Mesothelial cell of epicardium (in vitro differentiated cells): ENCODE data around the gene HEPH. TPM values are rescaled to one million over a fixed set of nuclear protein-coding genes. Genes with fewer than 3 reads are reported as not detected.
"Not testable (repeated sequence)": the region's sequence is repeated elsewhere in the genome, so short reads cannot be mapped to it uniquely, and the experiment has no call there.

ENCODE experiments used
- DNase-seq, 2 experiments: peaks; one replicate each; pipeline ENCODE4 v3.0.0; 2021; ENCODE audit warnings: low spot score in 2 of 2; ENCODE audit not compliant: unreplicated experiment in 2 of 2
- H3K27ac Mint-ChIP-seq: 2 replicates; pipeline ENCODE4 v1.8.0; 2021; ENCODE audit warnings: mixed read lengths
- H3K27me3 Mint-ChIP-seq: 2 replicates; pipeline ENCODE4 v1.8.0; 2021; ENCODE audit warnings: low read depth, mixed read lengths
- H3K36me3 Mint-ChIP-seq: 2 replicates; pipeline ENCODE4 v1.8.0; 2021; ENCODE audit warnings: mixed read lengths
- H3K4me1 Mint-ChIP-seq: 2 replicates; pipeline ENCODE4 v1.8.0; 2021; ENCODE audit warnings: mixed read lengths
- H3K4me3 Mint-ChIP-seq: 2 replicates; pipeline ENCODE4 v1.8.0; 2021; ENCODE audit warnings: mild to moderate bottlenecking, moderate library complexity, mixed read lengths
- H3K9me3 Mint-ChIP-seq: 2 replicates; pipeline ENCODE4 v1.8.0; 2021; ENCODE audit warnings: mixed read lengths
- total RNA-seq: library from RNA; stranded (reverse); gene quantifications from 3 replicates; pipeline ENCODE4 v1.2.1, GENCODE V29; 2021
- TF ChIP-seq, protein P1 (sequence below): fragments of 200-600 bp; sonication (generic); IDR thresholded peaks from one replicate; pipeline ENCODE4 v1.5.0; 2021; ENCODE audit warnings: antibody characterized with exemption; ENCODE audit not compliant: unreplicated experiment

HEPH gene, protein sequence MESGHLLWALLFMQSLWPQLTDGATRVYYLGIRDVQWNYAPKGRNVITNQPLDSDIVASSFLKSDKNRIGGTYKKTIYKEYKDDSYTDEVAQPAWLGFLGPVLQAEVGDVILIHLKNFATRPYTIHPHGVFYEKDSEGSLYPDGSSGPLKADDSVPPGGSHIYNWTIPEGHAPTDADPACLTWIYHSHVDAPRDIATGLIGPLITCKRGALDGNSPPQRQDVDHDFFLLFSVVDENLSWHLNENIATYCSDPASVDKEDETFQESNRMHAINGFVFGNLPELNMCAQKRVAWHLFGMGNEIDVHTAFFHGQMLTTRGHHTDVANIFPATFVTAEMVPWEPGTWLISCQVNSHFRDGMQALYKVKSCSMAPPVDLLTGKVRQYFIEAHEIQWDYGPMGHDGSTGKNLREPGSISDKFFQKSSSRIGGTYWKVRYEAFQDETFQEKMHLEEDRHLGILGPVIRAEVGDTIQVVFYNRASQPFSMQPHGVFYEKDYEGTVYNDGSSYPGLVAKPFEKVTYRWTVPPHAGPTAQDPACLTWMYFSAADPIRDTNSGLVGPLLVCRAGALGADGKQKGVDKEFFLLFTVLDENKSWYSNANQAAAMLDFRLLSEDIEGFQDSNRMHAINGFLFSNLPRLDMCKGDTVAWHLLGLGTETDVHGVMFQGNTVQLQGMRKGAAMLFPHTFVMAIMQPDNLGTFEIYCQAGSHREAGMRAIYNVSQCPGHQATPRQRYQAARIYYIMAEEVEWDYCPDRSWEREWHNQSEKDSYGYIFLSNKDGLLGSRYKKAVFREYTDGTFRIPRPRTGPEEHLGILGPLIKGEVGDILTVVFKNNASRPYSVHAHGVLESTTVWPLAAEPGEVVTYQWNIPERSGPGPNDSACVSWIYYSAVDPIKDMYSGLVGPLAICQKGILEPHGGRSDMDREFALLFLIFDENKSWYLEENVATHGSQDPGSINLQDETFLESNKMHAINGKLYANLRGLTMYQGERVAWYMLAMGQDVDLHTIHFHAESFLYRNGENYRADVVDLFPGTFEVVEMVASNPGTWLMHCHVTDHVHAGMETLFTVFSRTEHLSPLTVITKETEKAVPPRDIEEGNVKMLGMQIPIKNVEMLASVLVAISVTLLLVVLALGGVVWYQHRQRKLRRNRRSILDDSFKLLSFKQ
- total RNA-seq, result 125 to 129 TPM (median 126 TPM) in 3 replicates

GRCh38 chrX:66163849-66164411, at the start of gene HEPH:
Gene HEPH (plus strand): TSS chrX:66164247. CDS start chrX:66170571, 6,324 bp downstream.
- Mint-ChIP-seq H3K9me3 (peaks cover 18% of the 10 kb centered on the region), H3K36me3 (peaks cover 2% of the 10 kb centered on the region), H3K27me3 (no peaks in the 10 kb centered on the region), H3K4me1 (peaks cover 21% of the 10 kb centered on the region), H3K27ac (peak within 1 kb of the TSS; percentile 86), H3K4me3 (peak within 1 kb of the TSS; percentile 89)
- DNase-seq, result no peak
- TF ChIP-seq, protein P1, sequence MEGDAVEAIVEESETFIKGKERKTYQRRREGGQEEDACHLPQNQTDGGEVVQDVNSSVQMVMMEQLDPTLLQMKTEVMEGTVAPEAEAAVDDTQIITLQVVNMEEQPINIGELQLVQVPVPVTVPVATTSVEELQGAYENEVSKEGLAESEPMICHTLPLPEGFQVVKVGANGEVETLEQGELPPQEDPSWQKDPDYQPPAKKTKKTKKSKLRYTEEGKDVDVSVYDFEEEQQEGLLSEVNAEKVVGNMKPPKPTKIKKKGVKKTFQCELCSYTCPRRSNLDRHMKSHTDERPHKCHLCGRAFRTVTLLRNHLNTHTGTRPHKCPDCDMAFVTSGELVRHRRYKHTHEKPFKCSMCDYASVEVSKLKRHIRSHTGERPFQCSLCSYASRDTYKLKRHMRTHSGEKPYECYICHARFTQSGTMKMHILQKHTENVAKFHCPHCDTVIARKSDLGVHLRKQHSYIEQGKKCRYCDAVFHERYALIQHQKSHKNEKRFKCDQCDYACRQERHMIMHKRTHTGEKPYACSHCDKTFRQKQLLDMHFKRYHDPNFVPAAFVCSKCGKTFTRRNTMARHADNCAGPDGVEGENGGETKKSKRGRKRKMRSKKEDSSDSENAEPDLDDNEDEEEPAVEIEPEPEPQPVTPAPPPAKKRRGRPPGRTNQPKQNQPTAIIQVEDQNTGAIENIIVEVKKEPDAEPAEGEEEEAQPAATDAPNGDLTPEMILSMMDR, result no peak

DNA sequence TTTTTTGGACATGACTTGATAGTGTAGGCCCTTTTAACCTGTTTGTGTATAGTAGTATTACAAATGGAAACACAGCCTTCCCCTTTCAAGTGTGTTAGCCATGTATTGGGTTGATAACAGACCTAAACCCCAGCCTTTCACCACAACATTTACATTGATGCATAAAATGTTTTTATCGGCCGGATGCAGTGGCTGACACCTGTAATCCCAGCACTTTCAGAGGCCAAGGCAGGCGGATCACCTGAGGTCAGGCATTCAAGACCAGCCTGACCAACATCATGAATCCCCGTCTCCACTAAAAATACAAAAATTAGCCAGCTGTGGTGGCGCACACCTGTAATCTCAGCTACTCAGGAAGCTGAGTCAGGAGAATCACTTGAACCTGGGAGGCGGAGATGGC, 45.3 kb upstream of the HEPH start:
- not testable (repeated sequence) for H3K4me1 Mint-ChIP-seq, H3K36me3 Mint-ChIP-seq, H3K27me3 Mint-ChIP-seq, DNase-seq, H3K4me3 Mint-ChIP-seq, H3K27ac Mint-ChIP-seq
- H3K9me3 Mint-ChIP-seq, result peaks cover 49% of the 10 kb centered on the region

GRCh38 chrX:66121354-66121753, 42.7 kb upstream of the HEPH start:
- DNase-seq, H3K27ac Mint-ChIP-seq, H3K4me1 Mint-ChIP-seq, H3K4me3 Mint-ChIP-seq, H3K36me3 Mint-ChIP-seq, H3K27me3 Mint-ChIP-seq: not testable (repeated sequence)
- peaks cover 60% of the 10 kb centered on the region for H3K9me3 Mint-ChIP-seq

GRCh38 chrX:66126662-66127061, 37.4 kb upstream of the HEPH start:
- H3K9me3 Mint-ChIP-seq, result peaks cover 59% of the 10 kb centered on the region
- H3K4me1 Mint-ChIP-seq, result no peaks in the 10 kb centered on the region
- no peaks in the 10 kb centered on the region for H3K27me3 Mint-ChIP-seq
- H3K27ac Mint-ChIP-seq, result no peak overlapping the region
- H3K4me3 Mint-ChIP-seq, result no peak overlapping the region
- no peaks in the 10 kb centered on the region for H3K36me3 Mint-ChIP-seq
- DNase-seq, result no peak
- TF ChIP-seq, protein P1, result no peak

GRCh38 chrX:66130469-66130868, 33.6 kb upstream of the HEPH start:
- H3K27ac Mint-ChIP-seq, result no peak overlapping the region
- H3K36me3 Mint-ChIP-seq, result no peaks in the 10 kb centered on the region
- H3K4me1 Mint-ChIP-seq, result no peaks in the 10 kb centered on the region
- no peak for DNase-seq
- H3K27me3 Mint-ChIP-seq, result no peaks in the 10 kb centered on the region
- TF ChIP-seq, protein P1, result no peak
- no peak overlapping the region for H3K4me3 Mint-ChIP-seq
- H3K9me3 Mint-ChIP-seq, result peaks cover 49% of the 10 kb centered on the region

DNA sequence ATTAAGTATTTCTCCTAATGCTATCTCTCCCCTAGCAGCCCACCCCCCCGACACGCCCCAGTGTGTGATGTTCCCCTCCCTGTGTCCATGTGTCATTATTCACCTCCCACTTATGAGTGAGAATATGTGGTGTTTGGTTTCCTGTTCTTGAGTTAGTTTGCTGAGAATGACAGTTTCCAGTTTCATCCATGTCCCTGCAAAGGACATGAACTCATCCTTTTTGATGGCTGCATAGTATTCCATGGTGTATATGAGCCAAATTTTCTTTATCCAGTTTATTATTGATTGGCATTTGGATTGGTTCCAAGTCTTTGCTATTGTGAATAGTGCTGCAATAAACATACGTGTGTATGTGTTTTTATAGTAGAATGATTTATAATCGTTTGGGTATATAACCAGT, 28.8 kb upstream of the HEPH start:
- DNase-seq, H3K4me3 Mint-ChIP-seq, H3K27ac Mint-ChIP-seq, H3K36me3 Mint-ChIP-seq, H3K27me3 Mint-ChIP-seq, H3K4me1 Mint-ChIP-seq: not testable (repeated sequence)
- peaks cover 42% of the 10 kb centered on the region for H3K9me3 Mint-ChIP-seq
